GM12875 (cell line): ENCODE measurements around the gene CDKN2B-AS1.

Source experiments
- H3K4me3 ChIP-seq: one replicate; pipeline ENCODE4 v1.5.1; 2011; ENCODE audit warnings: low read depth, low read length, control low read depth
- TF ChIP-seq, protein P1 (sequence below): IDR thresholded peaks from 2 replicates; pipeline ENCODE4 v1.5.1; 2011; ENCODE audit warnings: low read depth, mild to moderate bottlenecking, control low read depth, inconsistent platforms, low read length, moderate library complexity, borderline replicate concordance; ENCODE audit not compliant: insufficient read depth

CDKN2B-AS1 gene

DNA sequence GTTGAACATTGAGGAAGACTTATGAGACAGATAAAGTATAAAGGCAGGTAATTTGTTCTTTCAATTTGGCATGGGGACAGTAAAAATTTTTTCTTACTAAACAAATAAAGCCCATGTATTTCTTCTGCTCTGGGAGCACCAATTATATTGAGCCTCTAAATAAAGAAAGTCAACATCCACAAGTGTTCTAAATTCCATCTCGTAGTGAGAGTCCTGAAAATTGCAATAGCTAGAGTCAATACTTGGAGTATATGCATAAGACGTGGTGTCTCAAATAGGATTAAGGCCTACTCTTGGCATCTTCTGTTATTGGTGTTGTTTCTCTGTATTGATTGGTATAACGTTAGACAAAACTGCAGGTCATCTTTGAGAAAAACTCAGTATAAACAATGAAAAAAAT lies 135.0 kb downstream of the CDKN2B-AS1 start:
- TF ChIP-seq, protein P1, sequence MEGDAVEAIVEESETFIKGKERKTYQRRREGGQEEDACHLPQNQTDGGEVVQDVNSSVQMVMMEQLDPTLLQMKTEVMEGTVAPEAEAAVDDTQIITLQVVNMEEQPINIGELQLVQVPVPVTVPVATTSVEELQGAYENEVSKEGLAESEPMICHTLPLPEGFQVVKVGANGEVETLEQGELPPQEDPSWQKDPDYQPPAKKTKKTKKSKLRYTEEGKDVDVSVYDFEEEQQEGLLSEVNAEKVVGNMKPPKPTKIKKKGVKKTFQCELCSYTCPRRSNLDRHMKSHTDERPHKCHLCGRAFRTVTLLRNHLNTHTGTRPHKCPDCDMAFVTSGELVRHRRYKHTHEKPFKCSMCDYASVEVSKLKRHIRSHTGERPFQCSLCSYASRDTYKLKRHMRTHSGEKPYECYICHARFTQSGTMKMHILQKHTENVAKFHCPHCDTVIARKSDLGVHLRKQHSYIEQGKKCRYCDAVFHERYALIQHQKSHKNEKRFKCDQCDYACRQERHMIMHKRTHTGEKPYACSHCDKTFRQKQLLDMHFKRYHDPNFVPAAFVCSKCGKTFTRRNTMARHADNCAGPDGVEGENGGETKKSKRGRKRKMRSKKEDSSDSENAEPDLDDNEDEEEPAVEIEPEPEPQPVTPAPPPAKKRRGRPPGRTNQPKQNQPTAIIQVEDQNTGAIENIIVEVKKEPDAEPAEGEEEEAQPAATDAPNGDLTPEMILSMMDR = no peak

DNA sequence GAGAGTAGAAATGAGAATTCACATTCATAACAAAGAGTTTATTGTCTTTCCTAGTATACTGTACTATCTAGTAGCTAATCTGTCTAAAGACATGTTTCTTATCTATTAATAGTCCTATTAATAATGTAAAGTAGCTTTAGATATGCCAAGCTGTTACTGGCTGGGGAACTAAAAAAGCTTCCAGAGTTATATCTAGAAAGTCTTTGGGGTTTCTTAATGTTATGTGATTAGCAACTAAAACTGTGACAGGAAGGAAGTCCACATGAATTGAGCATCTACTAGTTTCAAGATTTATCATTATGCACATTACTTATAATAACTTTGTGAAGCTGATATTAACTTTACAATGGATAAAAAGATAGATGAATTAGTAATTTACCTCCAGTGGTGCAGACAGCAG lies 137.2 kb downstream of the CDKN2B-AS1 start:
- TF ChIP-seq, protein P1 = no peak
- H3K4me3 ChIP-seq = no peak overlapping the region

More for the DNA sequence above, 135.0 kb downstream of the CDKN2B-AS1 start:
- no peak overlapping the region for H3K4me3 ChIP-seq

DNA sequence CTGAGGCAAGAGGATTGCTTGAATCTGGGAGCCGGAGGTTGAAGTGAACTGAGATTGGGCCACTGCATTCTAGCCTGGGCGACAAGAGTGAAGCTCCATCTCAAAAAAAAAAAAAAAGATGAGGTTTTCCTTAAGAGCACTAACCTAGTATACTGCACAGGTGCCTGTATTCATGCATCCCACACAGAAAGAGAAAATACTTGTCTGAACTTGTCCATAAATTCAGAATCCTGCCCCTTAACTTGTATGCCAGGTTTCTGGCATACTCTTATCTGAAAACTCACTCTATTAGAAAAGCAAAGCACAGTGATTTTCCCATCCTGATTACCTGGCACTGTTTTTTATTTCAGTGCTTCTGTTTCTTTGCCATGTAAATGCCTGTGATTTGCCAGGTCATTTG lies 139.8 kb downstream of the CDKN2B-AS1 start:
- H3K4me3 ChIP-seq = no peak overlapping the region
- TF ChIP-seq, protein P1 = no peak

DNA sequence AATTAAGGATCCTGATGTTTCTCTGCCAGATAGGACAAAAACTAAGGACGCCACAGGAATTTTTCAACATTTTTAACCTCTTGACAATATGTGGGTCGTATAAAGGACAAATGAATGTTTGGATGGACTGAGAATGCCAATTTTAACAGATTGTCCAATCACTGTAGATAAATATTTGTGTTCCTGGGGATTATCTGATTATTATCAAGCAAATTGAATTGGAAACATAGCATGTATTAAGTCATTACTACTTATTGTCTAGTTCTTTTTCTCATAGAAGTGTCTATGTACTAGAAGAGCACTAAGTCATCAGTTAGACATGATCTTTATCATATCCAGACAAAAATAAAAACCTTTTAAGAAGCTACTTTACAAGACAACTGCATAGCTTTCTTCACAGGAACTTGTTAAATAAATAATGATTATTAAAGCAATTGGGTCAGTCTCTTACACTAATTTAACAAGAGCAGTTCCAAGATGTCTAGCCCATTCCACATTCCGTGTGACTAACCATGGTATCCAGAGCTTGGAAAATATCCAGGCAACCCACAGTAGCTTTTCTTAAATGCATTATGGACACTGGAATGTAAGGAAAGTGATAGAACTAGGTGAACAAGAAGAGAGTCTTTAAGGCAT lies 142.0 kb downstream of the CDKN2B-AS1 start:
- H3K4me3 ChIP-seq = no peak overlapping the region
- TF ChIP-seq, protein P1 = no peak

GRCh38 chr9:22138956-22139660 lies 144.5 kb downstream of the CDKN2B-AS1 start:
- H3K4me3 ChIP-seq = no peak overlapping the region
- TF ChIP-seq, protein P1 = no peak

- H3K4me3 ChIP-seq = no peak overlapping the region
- TF ChIP-seq, protein P1 = no peak
Measured at GRCh38 chr9:22141908-22142307, 147.3 kb downstream of the CDKN2B-AS1 start.

GRCh38 chr9:22142671-22143070 lies 148.1 kb downstream of the CDKN2B-AS1 start:
- TF ChIP-seq, protein P1 = no peak
- H3K4me3 ChIP-seq = no peak overlapping the region
